GM21737 (cell line): ENCODE data around the gene ASH1L.
"Not testable (repeated sequence)": the region's sequence is repeated elsewhere in the genome, so short reads cannot be mapped to it uniquely, and the experiment has no call there.

Source experiments
- ATAC-seq: cut with Tn5 transposase; IDR thresholded peaks from one replicate; pipeline ENCODE4 v1.9.1; 2021; ENCODE audit warnings: mild to moderate bottlenecking, moderate library complexity; ENCODE audit not compliant: unreplicated experiment

ASH1L gene

DNA sequence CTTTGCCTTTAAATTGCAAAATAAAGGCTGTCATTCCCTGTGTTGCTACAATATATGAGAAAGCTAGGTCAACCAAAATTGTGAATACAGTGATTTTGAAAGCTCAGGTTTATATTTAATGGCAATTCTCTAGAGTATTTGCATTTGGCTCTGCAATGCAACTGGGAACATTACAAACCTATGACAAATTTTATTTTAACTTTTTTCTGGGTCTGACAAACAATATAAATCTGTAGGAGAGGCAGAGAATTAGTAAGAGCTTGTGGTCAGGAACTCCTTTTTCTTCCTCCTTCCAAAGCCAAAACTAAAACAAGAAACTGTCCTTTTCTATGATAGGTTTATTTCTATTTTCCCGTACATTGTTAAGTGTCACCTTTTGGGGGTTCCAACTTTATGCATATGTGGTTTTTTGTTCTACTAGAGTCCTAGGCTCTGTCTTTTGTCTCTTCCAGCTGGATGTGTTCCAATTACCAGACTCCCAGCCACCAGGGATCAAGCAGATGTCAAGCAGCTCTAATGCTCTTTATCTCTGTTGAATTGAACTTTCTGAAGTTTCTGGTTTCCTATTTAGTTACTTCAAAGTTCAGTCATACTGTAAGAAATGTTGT, 106.9 kb downstream of the ASH1L start:
- no peak for ATAC-seq

- ATAC-seq = no peak
These were observed 108.5 kb downstream of the ASH1L start for GRCh38 chr1:155454096-155454495.

GRCh38 chr1:155453141-155453540, 109.5 kb downstream of the ASH1L start:
- no peak for ATAC-seq

- no peak for ATAC-seq
These were observed 111.4 kb downstream of the ASH1L start for GRCh38 chr1:155451199-155451598.

DNA sequence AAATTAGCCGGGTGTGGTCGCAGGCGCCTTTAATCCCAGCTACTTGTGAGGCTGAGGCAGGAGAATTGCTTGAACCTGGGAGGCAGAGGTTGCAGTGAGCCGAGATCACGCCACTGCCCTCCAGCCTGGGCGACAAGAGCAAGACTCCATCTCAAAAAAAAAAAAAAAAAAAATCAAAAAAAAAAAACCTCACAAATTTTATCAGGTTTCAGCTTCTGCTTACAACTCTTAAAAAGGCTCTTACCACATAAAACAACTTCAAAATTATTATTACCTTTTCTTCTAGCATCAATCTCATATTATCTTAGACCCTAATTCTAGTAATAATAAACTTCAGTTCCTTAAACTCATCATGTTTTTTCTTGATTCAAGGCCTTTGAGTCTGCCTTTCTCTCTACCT, 120.2 kb downstream of the ASH1L start:
- not testable (repeated sequence) for ATAC-seq

DNA sequence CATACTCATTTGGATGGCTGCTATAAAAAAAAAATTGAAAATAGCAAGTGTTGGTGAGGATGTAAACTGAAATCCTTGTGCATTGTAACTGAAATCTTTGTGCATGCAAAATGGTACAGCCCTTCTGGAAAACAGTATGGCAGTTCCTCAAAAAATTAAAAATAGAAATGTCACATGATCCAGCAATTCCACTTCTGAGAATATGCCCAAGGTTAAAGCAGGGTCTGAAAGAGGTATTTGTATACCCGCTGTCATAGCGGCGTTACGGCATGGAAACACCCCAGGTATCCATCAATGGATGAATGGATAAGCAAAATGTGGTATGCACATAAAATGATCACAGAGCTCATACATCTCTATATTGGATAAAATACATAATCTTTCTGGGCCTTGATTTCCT, 125.2 kb downstream of the ASH1L start:
- no peak for ATAC-seq

DNA sequence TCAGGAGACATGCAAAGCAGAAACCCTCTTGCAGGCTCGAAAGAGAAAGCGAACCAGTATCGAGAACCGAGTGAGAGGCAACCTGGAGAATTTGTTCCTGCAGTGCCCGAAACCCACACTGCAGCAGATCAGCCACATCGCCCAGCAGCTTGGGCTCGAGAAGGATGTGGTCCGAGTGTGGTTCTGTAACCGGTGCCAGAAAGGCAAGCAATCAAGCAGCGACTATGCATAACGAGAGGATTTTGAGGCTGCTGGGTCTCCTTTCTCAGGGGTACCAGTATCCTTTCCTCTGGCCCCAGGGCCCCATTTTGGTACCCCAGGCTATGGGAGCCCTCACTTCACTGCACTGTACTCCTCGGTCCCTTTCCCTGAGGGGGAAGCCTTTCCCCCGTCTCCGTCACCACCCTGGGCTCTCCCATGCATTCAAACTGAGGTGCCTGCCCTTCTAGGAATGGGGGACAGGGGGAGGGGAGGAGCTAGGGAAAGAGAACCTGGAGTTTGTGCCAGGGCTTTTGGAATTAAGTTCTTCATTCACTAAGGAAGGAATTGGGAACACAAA, 128.7 kb downstream of the ASH1L start:
- not testable (repeated sequence) for ATAC-seq

GRCh38 chr1:155433128-155433830, 129.3 kb downstream of the ASH1L start:
- not testable (repeated sequence) for ATAC-seq

- no peak for ATAC-seq
These were observed 138.5 kb downstream of the ASH1L start for GRCh38 chr1:155424091-155424490.

DNA sequence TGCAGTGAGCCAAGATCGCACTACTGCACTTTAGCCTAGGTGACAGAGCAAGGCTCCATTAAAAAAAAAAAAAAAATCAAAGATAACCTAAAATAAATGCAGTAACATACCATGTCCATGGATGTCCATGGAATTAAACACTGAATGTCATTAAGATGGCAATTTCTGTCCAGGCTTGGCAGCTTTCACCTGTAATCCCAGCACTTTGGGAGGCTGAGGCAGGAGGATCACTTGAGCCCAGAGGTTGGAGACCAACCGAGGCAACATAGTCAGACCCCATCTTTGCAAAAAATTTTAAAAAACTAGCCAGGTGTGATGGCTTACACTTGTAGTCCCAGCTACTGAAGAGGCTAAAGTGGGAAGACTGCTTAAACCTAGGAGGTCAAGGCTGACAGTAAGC, 141.8 kb downstream of the ASH1L start:
- no peak for ATAC-seq

DNA sequence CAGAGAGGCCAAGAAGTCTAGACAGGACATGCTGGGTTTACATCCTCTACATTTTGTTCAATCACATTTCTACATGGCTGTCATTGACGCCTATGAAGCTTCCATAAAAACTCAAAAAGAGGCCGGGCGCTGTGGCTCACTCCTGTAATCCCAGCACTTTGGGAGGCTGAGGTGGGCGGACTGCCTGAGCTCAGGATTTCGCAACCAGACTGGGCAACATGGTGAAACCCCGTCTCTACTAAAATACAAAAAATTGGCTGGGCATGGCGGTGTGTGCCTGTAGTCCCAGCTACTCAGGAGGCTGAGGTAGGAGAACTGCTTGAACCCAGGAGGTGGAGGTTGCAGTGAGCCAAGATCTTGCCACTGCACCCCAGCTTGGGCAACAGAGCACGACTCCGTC, 150.8 kb downstream of the ASH1L start:
- not testable (repeated sequence) for ATAC-seq

DNA sequence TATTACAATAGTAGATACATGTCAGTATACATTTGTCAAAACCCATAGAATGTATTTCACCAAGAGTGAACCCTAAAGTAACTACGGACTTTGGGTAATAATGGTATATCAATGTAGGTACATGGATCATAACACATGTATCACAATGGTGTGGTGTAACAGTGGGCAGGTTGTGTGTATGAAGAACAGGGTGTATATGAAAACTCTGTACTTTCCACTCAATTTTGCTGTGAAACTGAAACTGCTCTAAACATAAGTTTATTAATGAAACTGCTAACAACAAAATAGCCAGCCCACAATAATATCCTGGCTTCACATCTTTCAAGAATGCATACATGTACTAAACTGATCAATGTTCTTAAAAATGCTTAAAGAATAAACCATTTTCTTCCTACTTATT, 151.7 kb downstream of the ASH1L start:
- no peak for ATAC-seq

GRCh38 chr1:155396874-155397476, 165.6 kb downstream of the ASH1L start:
- ATAC-seq = no peak

- no peak for ATAC-seq
These were observed 169.6 kb downstream of the ASH1L start for GRCh38 chr1:155392898-155393411.

GRCh38 chr1:155389826-155390225, 172.8 kb downstream of the ASH1L start:
- no peak for ATAC-seq

- not testable (repeated sequence) for ATAC-seq
These were observed 176.8 kb downstream of the ASH1L start for GRCh38 chr1:155385836-155386235.

- ATAC-seq = no peak
These were observed 179.2 kb downstream of the ASH1L start for GRCh38 chr1:155383406-155383805.

GRCh38 chr1:155379631-155380090, 182.9 kb downstream of the ASH1L start:
- ATAC-seq = no peak

GRCh38 chr1:155379180-155379579, 183.4 kb downstream of the ASH1L start:
- ATAC-seq = no peak

- no peak for ATAC-seq
These were observed 202.6 kb downstream of the ASH1L start for GRCh38 chr1:155360051-155360450.

- no peak for ATAC-seq
These were observed 210.0 kb downstream of the ASH1L start for GRCh38 chr1:155352631-155353030.

- ATAC-seq = no peak
These were observed 219.8 kb downstream of the ASH1L start for GRCh38 chr1:155342842-155343241.
